H4 (cell line): ENCODE data around the gene APLP1. TPM values are rescaled to one million over a fixed set of nuclear protein-coding genes. Genes with fewer than 3 reads are reported as not detected.
A peak's percentile ranks its signal among the peaks of the same experiment; 100 is the strongest.
"Not testable (repeated sequence)": the region's sequence is repeated elsewhere in the genome, so short reads cannot be mapped to it uniquely, and the experiment has no call there.

ENCODE experiments used
- DNase-seq: peaks from one replicate; pipeline ENCODE4 v3.0.0-alpha.2; 2015; ENCODE audit warnings: low spot score
- total RNA-seq: library from RNA; depleted of rRNA; stranded (reverse); fragments of >200 nt; shearing (Covaris generic); gene quantifications from 2 replicates; pipeline ENCODE4 v1.2.3, GENCODE V29; 2014

Gene APLP1
- total RNA-seq, 1 experiment from 2014 or later = 45.8 TPM

GRCh38 chr19:35852029-35852780, 16.2 kb upstream of the APLP1 start, which contains the start of gene NPHS1:
Gene NPHS1 (minus strand): TSS chr19:35852504. CDS start chr19:35851837, 667 bp downstream.
- DNase-seq = no peak

- no peak for DNase-seq
Observed at GRCh38 chr19:35853038-35853756, 15.2 kb upstream of the APLP1 start.

- no peak for DNase-seq
Observed at GRCh38 chr19:35856546-35857149, 11.7 kb upstream of the APLP1 start, which contains the start of gene KIRREL2. Gene KIRREL2 (plus strand): TSS chr19:35856911. CDS start chr19:35857120, 209 bp downstream.

DNA sequence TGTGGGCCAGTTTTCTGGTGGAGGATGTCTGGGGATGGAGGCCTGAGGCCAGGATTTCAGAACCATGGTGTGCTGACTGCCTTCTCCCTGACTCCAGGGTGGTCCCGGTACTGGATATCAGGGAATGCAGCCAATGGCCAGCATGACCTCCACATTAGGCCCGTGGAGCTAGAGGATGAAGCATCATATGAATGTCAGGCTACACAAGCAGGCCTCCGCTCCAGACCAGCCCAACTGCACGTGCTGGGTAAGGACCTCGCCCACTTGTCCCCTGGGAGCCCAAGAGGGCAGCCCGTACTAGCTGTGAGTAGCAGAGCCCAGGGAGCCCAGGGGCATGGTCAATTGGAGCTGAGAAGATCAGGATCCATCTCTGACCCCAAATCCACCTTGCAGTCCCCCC, 10.1 kb upstream of the APLP1 start:
- DNase-seq = no peak

DNA sequence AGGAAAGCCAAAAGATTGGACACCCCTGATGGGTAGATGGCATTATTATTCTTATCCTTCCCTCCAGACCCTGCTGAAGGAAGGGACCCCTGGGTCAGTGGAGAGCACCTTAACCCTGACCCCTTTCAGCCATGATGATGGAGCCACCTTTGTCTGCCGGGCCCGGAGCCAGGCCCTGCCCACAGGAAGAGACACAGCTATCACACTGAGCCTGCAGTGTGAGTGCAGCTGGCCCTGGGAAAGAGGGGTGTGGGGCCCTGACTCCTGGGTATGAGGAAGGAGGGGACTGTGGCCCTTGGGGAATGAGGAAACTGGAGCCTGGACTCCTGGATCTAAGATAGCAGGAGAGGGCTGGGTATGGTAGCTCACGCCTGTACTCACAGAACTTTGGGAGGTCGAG, 9.0 kb upstream of the APLP1 start:
- no peak for DNase-seq

DNA sequence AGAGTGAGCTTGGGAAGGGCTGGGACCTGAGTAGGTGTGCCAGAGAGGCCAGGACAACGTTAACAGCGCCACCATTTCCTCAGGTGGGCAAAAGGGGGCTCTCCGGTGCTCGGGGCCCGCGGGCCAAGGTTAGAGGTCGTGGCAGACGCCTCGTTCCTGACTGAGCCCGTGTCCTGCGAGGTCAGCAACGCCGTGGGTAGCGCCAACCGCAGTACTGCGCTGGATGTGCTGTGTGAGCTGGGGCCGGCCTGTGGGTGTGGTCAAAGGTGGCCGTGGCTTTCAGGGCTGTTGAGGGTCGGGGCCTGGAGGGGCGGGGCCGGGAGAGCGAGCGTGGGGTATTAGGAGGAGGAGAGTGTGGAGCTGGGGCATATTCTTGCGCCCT, 7.9 kb upstream of the APLP1 start:
- DNase-seq = no peak

- DNase-seq = no peak
Observed at GRCh38 chr19:35860818-35861639, 7.3 kb upstream of the APLP1 start.

- DNase-seq = no peak
Observed at GRCh38 chr19:35861640-35862160, 6.7 kb upstream of the APLP1 start.

- DNase-seq = no peak
Observed at GRCh38 chr19:35862528-35862927, 5.8 kb upstream of the APLP1 start.

DNA sequence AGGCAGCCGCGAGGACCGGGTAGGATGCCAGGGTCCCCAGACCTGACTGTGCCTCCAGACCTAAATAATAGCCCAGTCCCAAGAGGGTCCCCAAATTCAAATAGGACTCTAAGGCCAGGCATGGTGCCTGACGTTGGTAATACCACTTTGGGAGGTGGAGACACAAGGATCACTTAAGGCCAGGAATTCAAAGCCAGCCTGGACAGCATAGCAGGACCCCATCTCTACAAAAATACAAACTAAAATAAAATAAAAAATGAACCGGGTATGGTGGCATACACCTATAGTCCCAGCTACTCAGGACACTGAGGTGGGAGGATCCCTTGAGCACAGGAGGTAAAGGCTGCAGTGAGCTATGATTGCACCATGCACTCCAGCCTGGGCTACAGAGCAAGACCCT, 5.4 kb upstream of the APLP1 start:
- DNase-seq = no peak

DNA sequence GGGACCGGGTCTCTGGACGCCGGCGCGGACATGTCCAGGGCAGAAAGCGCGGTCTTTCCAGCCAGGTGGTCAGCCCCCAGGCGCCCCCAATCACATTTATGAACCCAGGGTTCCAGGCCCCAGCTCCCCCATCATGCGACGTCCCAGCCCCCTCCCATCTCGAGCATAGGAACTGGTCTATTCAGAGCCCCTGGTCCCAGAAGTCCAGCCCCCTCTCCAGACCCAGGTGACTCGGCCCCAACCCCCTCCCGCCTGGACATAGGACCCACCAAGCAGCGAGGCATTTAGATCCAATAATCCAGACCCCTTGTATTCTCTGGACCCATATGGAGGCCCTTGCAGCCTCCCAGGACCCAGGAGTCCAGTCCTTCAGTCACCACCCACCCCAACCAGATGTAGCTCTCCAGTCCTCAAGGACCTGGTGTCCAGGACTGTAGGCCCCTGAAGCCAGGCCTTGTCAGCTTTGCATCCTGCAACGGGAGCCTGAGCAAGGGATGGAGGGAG, 501 bp downstream of the APLP1 start:
- DNase-seq = no peak

GRCh38 chr19:35869327-35870123, 1.2 kb downstream of the APLP1 start:
- no peak for DNase-seq

DNA sequence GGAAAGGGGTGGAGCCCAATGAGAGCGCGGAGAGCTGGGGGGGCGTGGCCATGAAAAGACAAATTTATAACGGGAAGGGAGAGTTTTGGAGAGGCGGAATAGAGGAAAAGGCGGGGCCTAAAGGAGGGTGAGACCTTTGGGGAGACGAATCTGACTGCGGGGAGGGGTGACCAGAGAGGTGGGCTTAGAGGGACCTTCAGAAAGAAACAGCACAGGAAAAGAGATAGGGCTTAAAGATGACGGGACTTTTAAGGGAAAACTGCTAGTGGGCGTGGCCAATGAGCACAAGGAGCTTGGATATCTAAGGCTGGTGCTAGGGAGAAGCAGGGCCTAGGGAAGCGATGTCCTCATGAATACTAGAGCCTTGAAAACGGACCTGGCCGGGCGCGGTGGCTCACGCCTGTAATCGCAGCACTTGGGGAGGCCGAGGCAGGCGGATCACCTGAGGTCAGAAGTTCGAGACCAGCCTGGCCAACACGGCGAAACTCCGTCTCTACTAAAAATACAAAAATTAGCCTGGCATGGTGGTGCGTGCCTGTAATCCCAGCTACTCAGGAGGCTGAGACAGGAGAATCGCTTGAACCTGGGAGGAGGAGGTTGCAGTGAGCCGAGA, 1.9 kb downstream of the APLP1 start:
- DNase-seq = not testable (repeated sequence)

DNA sequence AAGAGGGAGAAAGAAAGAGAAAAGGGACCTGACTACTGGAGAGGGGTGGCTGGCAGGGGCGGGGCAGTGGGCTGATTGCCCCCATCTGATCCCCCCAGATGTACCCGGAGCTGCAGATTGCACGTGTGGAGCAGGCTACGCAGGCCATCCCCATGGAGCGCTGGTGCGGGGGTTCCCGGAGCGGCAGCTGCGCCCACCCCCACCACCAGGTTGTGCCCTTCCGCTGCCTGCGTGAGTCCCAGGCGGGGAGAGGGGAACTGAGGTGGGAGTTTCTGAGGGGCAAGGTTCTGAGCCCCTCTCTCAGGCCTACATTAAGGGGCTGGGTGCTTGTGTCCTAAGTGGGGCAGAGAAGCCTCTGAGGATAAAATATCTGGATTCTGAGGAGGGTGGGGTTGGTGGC, 2.4 kb downstream of the APLP1 start:
- no peak for DNase-seq

- DNase-seq = no peak
Observed at GRCh38 chr19:35871611-35872010, 3.2 kb downstream of the APLP1 start.

GRCh38 chr19:35872180-35872579, 3.8 kb downstream of the APLP1 start:
- DNase-seq = no peak

GRCh38 chr19:35874392-35874930, 6.1 kb downstream of the APLP1 start:
- no peak for DNase-seq

GRCh38 chr19:35879068-35879467, 10.7 kb downstream of the APLP1 start:
- DNase-seq = no peak

GRCh38 chr19:35879770-35880317, 11.5 kb downstream of the APLP1 start:
- DNase-seq = peak; percentile 96
